Sciatic nerve (tissue), 2 donors: ENCODE results near the gene FETUB. TPM values are rescaled to one million over a fixed set of nuclear protein-coding genes. Genes with fewer than 3 reads are reported as not detected.
"Not testable (repeated sequence)": the region's sequence is repeated elsewhere in the genome, so short reads cannot be mapped to it uniquely, and the experiment has no call there.

Source experiments
- ATAC-seq: fragments of 200-7000 bp; cut with Tn5 transposase; one replicate; pipeline ENCODE4 v1.9.1; 2020; ENCODE audit warnings: mild to moderate bottlenecking, moderate library complexity
- DNase-seq: peaks from one replicate; pipeline ENCODE4 v3.0.0-alpha.2; 2020; ENCODE audit warnings: low spot score
- intact Hi-C: fragments of 100-400 bp; cut with DNase I; formaldehyde crosslinking; loops from one replicate; pipeline ENCODE4 v1.14.2; 2022
- total RNA-seq: library from RNA; stranded (reverse); fragmentation: NEBNext Ultra II Directional; extraction: Animal tissue kit (Norgen Biotek cat#: 25700); gene quantifications from one replicate; pipeline ENCODE4 v1.2.1, GENCODE V29; 2021
- donor health status: DM: no; HTN: no; CAD: no.
- donor health status: DM: no; HTN: no; CAD: no.

FETUB gene
- total RNA-seq, 1 donor from 2014 or later, result not detected

GRCh38 chr3:186663361-186664118 is 23.3 kb downstream of the FETUB start:
- intact Hi-C loops, result no loop called here
- DNase-seq, result no peak
- ATAC-seq, result no peak

- no peak for ATAC-seq
- no peak for DNase-seq
- intact Hi-C loops, result no loop called here
These were observed 23.9 kb downstream of the FETUB start for GRCh38 chr3:186664119-186664495.

- no peak for DNase-seq
- intact Hi-C loops, result no loop called here
- no peak for ATAC-seq
These were observed 24.3 kb downstream of the FETUB start for GRCh38 chr3:186664506-186664905.

GRCh38 chr3:186665625-186666188 is 25.5 kb downstream of the FETUB start, which contains the start of gene HRG:
Gene HRG (plus strand): TSS chr3:186666014. CDS start chr3:186666032, 18 bp downstream.
- ATAC-seq, result no peak
- DNase-seq, result no peak
- intact Hi-C loops, result no loop called here

GRCh38 chr3:186668426-186668825 is 28.2 kb downstream of the FETUB start:
- DNase-seq (no peak), ATAC-seq (no peak)
- intact Hi-C loops, result no loop called here

GRCh38 chr3:186669378-186670084 is 29.3 kb downstream of the FETUB start:
- intact Hi-C loops, result no loop called here
- ATAC-seq, result no peak
- DNase-seq, result no peak

- no peak for ATAC-seq
These were observed 30.0 kb downstream of the FETUB start for GRCh38 chr3:186670155-186670554.

GRCh38 chr3:186671051-186671450 is 30.9 kb downstream of the FETUB start:
- DNase-seq (no peak), ATAC-seq (no peak)
- intact Hi-C loops, result no loop called here

More at GRCh38 chr3:186670155-186670554, 30.0 kb downstream of the FETUB start:
- DNase-seq, result no peak
- intact Hi-C loops, result no loop called here

GRCh38 chr3:186678604-186679003 is 38.4 kb downstream of the FETUB start:
- intact Hi-C loops, result no loop called here
- DNase-seq (no peak), ATAC-seq (no peak)

GRCh38 chr3:186679151-186679550 is 39.0 kb downstream of the FETUB start:
- ATAC-seq (no peak), DNase-seq (no peak)
- intact Hi-C loops, result no loop called here

- intact Hi-C loops, result no loop called here
- no peak for ATAC-seq
These were observed 40.7 kb downstream of the FETUB start for GRCh38 chr3:186680869-186681268.

GRCh38 chr3:186682812-186683211 is 42.6 kb downstream of the FETUB start:
- DNase-seq, result no peak
- ATAC-seq, result no peak
- intact Hi-C loops, result no loop called here

More at GRCh38 chr3:186680869-186681268, 40.7 kb downstream of the FETUB start:
- DNase-seq, result no peak

GRCh38 chr3:186683979-186684378 is 43.8 kb downstream of the FETUB start:
- ATAC-seq (no peak), DNase-seq (no peak)
- intact Hi-C loops, result no loop called here

GRCh38 chr3:186686475-186686874 is 46.3 kb downstream of the FETUB start:
- DNase-seq, ATAC-seq, intact Hi-C loops: not testable (repeated sequence)

- ATAC-seq (no peak), DNase-seq (no peak)
- intact Hi-C loops, result no loop called here
These were observed 47.0 kb downstream of the FETUB start for GRCh38 chr3:186687120-186687651.

- DNase-seq, ATAC-seq, intact Hi-C loops: not testable (repeated sequence)
These were observed 50.1 kb downstream of the FETUB start for GRCh38 chr3:186690304-186690703.

- no peak for DNase-seq
- ATAC-seq, result no peak
- intact Hi-C loops, result no loop called here
These were observed 51.5 kb downstream of the FETUB start for GRCh38 chr3:186691676-186692075.

GRCh38 chr3:186693843-186694242 is 53.6 kb downstream of the FETUB start:
- DNase-seq, result no peak
- ATAC-seq, result no peak
- intact Hi-C loops, result no loop called here

- ATAC-seq, result no peak
- intact Hi-C loops, result no loop called here
- no peak for DNase-seq
These were observed 54.3 kb downstream of the FETUB start for GRCh38 chr3:186694288-186695032.
